KMS-11 (cell line): ENCODE results near the gene KCNH6.

ENCODE experiments used
- H2AFZ ChIP-seq: fragments of 200-600 bp; sonication (generic); 2 replicates; pipeline ENCODE4 v1.6.1; 2016; ENCODE audit warnings: antibody characterized with exemption, mixed run types, low read depth
- H3K27ac ChIP-seq: fragments of 200-600 bp; sonication (generic); 2 replicates; pipeline ENCODE4 v1.6.1; 2016; ENCODE audit warnings: mild to moderate bottlenecking, mixed run types
- H3K27me3 ChIP-seq: fragments of 200-600 bp; sonication (generic); 2 replicates; pipeline ENCODE4 v1.6.1; 2017; ENCODE audit warnings: mild to moderate bottlenecking, low read depth, mixed run types, moderate library complexity; ENCODE audit not compliant: insufficient read depth
- H3K36me3 ChIP-seq: fragments of 200-600 bp; sonication (generic); 2 replicates; pipeline ENCODE4 v1.6.1; 2017; ENCODE audit warnings: mild to moderate bottlenecking, mixed run types; ENCODE audit not compliant: insufficient read depth
- H3K4me1 ChIP-seq: fragments of 200-600 bp; sonication (generic); 2 replicates; pipeline ENCODE4 v1.6.1; 2016; ENCODE audit warnings: mild to moderate bottlenecking, low read depth, mixed run types; ENCODE audit not compliant: poor library complexity, severe bottlenecking
- H3K4me2 ChIP-seq: fragments of 200-600 bp; sonication (generic); 2 replicates; pipeline ENCODE4 v1.7.0; 2016; ENCODE audit warnings: mild to moderate bottlenecking, mixed run types
- H3K4me3 ChIP-seq: fragments of 200-600 bp; sonication (generic); IDR thresholded peaks from 2 replicates; pipeline ENCODE4 v1.6.1; 2017; ENCODE audit warnings: low read depth, low read length, mixed read lengths; ENCODE audit not compliant: insufficient read depth
- H3K79me2 ChIP-seq: fragments of 200-600 bp; sonication (generic); 2 replicates; pipeline ENCODE4 v1.6.1; 2016; ENCODE audit warnings: low read depth, mixed run types; ENCODE audit not compliant: insufficient read depth
- H3K9ac ChIP-seq: fragments of 200-600 bp; sonication (generic); 2 replicates; pipeline ENCODE4 v1.6.1; 2016; ENCODE audit warnings: mild to moderate bottlenecking, mixed run types
- H4K20me1 ChIP-seq: fragments of 200-600 bp; sonication (generic); 2 replicates; pipeline ENCODE4 v1.6.1; 2016; ENCODE audit warnings: mild to moderate bottlenecking, mixed run types; ENCODE audit not compliant: insufficient read depth
- CTCF ChIP-seq: fragments of 200-600 bp; sonication (generic); conservative IDR thresholded peaks from 2 replicates; pipeline ENCODE4 v1.6.1; 2017; ENCODE audit warnings: low read depth, mild to moderate bottlenecking, antibody characterized with exemption, low read length, moderate library complexity, mixed read lengths

The KCNH6 gene

GRCh38 chr17:63528183-63528582 lies 5.0 kb downstream of the KCNH6 start:
- H4K20me1 ChIP-seq, result no peaks in the 10 kb centered on the region
- H3K27ac ChIP-seq, result no peak overlapping the region
- TF ChIP-seq CTCF, result no peak
- H3K4me3 ChIP-seq, result no peak overlapping the region
- no peak overlapping the region for H2AFZ ChIP-seq
- no peak overlapping the region for H3K9ac ChIP-seq
- H3K27me3 ChIP-seq, result peaks cover 49% of the 10 kb centered on the region
- H3K36me3 ChIP-seq, result no peaks in the 10 kb centered on the region
- H3K79me2 ChIP-seq, result no peaks in the 10 kb centered on the region
- no peak overlapping the region for H3K4me2 ChIP-seq
- H3K4me1 ChIP-seq, result no peaks in the 10 kb centered on the region

- no peaks in the 10 kb centered on the region for H3K4me1 ChIP-seq
- TF ChIP-seq CTCF, result no peak
These were observed 6.8 kb downstream of the KCNH6 start for GRCh38 chr17:63529711-63530556.

GRCh38 chr17:63530557-63531021 lies 7.4 kb downstream of the KCNH6 start:
- Histone ChIP-seq H3K4me1 (no peaks in the 10 kb centered on the region), H2AFZ (no peak overlapping the region), H3K27ac (no peak overlapping the region), H4K20me1 (no peaks in the 10 kb centered on the region), H3K4me3 (no peak overlapping the region), H3K4me2 (no peak overlapping the region), H3K79me2 (no peaks in the 10 kb centered on the region), H3K9ac (no peak overlapping the region), H3K27me3 (peaks cover 32% of the 10 kb centered on the region), H3K36me3 (no peaks in the 10 kb centered on the region)
- no peak for TF ChIP-seq CTCF

More at GRCh38 chr17:63529711-63530556, 6.8 kb downstream of the KCNH6 start:
- Histone ChIP-seq H3K4me3 (no peak overlapping the region), H3K36me3 (no peaks in the 10 kb centered on the region), H3K79me2 (no peaks in the 10 kb centered on the region), H3K27me3 (peaks cover 38% of the 10 kb centered on the region), H3K9ac (no peak overlapping the region), H3K4me2 (no peak overlapping the region), H2AFZ (no peak overlapping the region), H3K27ac (no peak overlapping the region), H4K20me1 (no peaks in the 10 kb centered on the region)

- Histone ChIP-seq H3K36me3 (no peaks in the 10 kb centered on the region), H3K79me2 (no peaks in the 10 kb centered on the region), H3K27me3 (peaks cover 27% of the 10 kb centered on the region), H3K9ac (no peak overlapping the region), H2AFZ (no peak overlapping the region), H3K4me2 (no peak overlapping the region), H4K20me1 (no peaks in the 10 kb centered on the region), H3K4me3 (no peak overlapping the region), H3K4me1 (no peaks in the 10 kb centered on the region), H3K27ac (no peak overlapping the region)
- no peak for TF ChIP-seq CTCF
These were observed 8.1 kb downstream of the KCNH6 start for GRCh38 chr17:63531022-63531965.
